Measurements from ENCODE around the gene CNOT11.

GRCh38 chr2:101256316-101256715 lies 3.6 kb downstream of the CNOT11 start:
- TF ChIP-seq EZH2 (IDR thresholded peaks at IDR 0.05; ENCODE audit: low read length, missing control alignments) (no peak), CTCF (conservative IDR thresholded peaks at IDR 0.05 in 1 of 2, IDR thresholded peaks at IDR 0.05 in 1 of 2; ENCODE audit: low read depth in 1 of 2, low read length in 2 of 2) (no peak)
